Adrenal gland (tissue), 5 donors: ENCODE measurements around the gene SASH1.

Source experiments
- POLR2A ChIP-seq, 2 donors: fragments of 450-650 bp; IDR thresholded peaks; one replicate each; pipeline ENCODE4 v1.6.1; 2017; ENCODE audit warnings: antibody characterized with exemption in 2 of 2, mild to moderate bottlenecking in 2 of 2, moderate library complexity in 1 of 2
- TF ChIP-seq, protein P1 (sequence below), 6 experiments: fragments of 450-650 bp in 4 of 6; fragments of 200-600 bp in 2 of 6; sonication (generic) in 1 of 6; IDR thresholded peaks; 1 replicate in 5 of 6; 2 replicates in 1 of 6; pipeline versions ENCODE4 v1.5.1 to v1.8.0; 2016 to 2021; ENCODE audit warnings: antibody characterized with exemption in 6 of 6, mild to moderate bottlenecking in 2 of 6, moderate library complexity in 1 of 6
- donor health status: DM: no; HTN: no; CAD: no.

DNA sequence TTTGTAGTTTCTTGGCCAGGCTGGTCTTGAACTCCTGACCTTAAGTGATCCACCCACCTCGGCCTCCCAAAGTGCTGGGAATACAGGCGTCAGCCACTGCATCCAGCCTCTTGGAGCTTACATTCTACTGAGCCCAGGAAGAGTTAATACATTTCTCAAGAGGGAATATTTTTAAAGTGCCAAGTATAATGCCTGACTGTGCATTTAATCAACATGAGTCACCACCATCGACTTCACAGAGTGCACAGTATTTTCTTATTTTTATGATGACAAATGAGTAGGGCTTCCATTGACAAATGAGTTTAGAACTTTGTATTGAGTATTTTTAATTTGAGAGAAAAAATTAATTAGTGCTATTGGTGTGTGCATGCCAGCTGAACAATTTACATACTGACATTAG is 72.2 kb downstream of the SASH1 start:
- TF ChIP-seq, protein P1, sequence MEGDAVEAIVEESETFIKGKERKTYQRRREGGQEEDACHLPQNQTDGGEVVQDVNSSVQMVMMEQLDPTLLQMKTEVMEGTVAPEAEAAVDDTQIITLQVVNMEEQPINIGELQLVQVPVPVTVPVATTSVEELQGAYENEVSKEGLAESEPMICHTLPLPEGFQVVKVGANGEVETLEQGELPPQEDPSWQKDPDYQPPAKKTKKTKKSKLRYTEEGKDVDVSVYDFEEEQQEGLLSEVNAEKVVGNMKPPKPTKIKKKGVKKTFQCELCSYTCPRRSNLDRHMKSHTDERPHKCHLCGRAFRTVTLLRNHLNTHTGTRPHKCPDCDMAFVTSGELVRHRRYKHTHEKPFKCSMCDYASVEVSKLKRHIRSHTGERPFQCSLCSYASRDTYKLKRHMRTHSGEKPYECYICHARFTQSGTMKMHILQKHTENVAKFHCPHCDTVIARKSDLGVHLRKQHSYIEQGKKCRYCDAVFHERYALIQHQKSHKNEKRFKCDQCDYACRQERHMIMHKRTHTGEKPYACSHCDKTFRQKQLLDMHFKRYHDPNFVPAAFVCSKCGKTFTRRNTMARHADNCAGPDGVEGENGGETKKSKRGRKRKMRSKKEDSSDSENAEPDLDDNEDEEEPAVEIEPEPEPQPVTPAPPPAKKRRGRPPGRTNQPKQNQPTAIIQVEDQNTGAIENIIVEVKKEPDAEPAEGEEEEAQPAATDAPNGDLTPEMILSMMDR (IDR thresholded peaks at IDR 0.05), result no peak
- TF ChIP-seq POLR2A (IDR thresholded peaks at IDR 0.05), result no peak
